Measurements from ENCODE around the gene VPS37B.

VPS37B gene

DNA sequence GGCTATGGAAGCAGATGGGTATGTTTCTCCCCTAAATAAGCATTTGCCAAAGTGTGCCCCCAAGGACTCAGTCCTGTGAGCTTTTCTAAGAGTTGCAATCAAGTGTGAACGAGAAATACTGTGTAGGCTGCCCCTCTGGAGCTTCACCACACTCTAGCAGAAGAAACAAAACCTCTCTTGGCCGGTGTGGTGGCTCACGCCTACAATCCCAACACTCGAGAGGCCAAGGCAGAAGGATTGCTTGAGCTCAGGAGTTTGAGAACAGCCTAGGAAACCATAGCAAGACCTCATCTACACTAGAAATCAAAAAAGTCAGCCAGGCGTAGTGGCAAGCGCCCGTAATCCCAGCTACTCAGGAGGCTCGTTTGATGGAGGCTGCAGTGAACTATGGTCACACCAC, 9.8 kb downstream of the VPS37B start:
- no peak for ATAC-seq
- no peak for TF ChIP-seq CSDC2 (CRISPR knock-in tag; IDR thresholded peaks at IDR 0.05)
- TF ChIP-seq ZNF565 (CRISPR knock-in tag; conservative IDR thresholded peaks at IDR 0.05; ENCODE audit: low read depth), result no peak
- TF ChIP-seq, protein P1, sequence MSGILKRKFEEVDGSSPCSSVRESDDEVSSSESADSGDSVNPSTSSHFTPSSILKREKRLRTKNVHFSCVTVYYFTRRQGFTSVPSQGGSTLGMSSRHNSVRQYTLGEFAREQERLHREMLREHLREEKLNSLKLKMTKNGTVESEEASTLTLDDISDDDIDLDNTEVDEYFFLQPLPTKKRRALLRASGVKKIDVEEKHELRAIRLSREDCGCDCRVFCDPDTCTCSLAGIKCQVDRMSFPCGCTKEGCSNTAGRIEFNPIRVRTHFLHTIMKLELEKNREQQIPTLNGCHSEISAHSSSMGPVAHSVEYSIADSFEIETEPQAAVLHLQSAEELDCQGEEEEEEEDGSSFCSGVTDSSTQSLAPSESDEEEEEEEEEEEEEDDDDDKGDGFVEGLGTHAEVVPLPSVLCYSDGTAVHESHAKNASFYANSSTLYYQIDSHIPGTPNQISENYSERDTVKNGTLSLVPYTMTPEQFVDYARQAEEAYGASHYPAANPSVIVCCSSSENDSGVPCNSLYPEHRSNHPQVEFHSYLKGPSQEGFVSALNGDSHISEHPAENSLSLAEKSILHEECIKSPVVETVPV (CRISPR knock-in tag; IDR thresholded peaks at IDR 0.05), result no peak
- no peak for TF ChIP-seq ZFP30 (CRISPR knock-in tag; IDR thresholded peaks at IDR 0.05)
- no peak for TF ChIP-seq GLIS3 (CRISPR knock-in tag; IDR thresholded peaks at IDR 0.05)
- TF ChIP-seq, protein P2, sequence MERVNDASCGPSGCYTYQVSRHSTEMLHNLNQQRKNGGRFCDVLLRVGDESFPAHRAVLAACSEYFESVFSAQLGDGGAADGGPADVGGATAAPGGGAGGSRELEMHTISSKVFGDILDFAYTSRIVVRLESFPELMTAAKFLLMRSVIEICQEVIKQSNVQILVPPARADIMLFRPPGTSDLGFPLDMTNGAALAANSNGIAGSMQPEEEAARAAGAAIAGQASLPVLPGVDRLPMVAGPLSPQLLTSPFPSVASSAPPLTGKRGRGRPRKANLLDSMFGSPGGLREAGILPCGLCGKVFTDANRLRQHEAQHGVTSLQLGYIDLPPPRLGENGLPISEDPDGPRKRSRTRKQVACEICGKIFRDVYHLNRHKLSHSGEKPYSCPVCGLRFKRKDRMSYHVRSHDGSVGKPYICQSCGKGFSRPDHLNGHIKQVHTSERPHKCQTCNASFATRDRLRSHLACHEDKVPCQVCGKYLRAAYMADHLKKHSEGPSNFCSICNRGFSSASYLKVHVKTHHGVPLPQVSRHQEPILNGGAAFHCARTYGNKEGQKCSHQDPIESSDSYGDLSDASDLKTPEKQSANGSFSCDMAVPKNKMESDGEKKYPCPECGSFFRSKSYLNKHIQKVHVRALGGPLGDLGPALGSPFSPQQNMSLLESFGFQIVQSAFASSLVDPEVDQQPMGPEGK (CRISPR knock-in tag; IDR thresholded peaks at IDR 0.05; ENCODE audit: borderline replicate concordance), result no peak
- TF ChIP-seq TCF4 (CRISPR knock-in tag; IDR thresholded peaks at IDR 0.05; ENCODE audit: borderline replicate concordance), result no peak
- TF ChIP-seq ARNTL (CRISPR knock-in tag; IDR thresholded peaks at IDR 0.05; ENCODE audit: borderline replicate concordance, low read depth), result no peak
- no peak for TF ChIP-seq RARB (CRISPR knock-in tag; IDR thresholded peaks at IDR 0.05)
- TF ChIP-seq BACH2 (CRISPR knock-in tag; IDR thresholded peaks at IDR 0.05; ENCODE audit: borderline replicate concordance), result no peak
- TF ChIP-seq ZFP3 (CRISPR knock-in tag; IDR thresholded peaks at IDR 0.05), result no peak

DNA sequence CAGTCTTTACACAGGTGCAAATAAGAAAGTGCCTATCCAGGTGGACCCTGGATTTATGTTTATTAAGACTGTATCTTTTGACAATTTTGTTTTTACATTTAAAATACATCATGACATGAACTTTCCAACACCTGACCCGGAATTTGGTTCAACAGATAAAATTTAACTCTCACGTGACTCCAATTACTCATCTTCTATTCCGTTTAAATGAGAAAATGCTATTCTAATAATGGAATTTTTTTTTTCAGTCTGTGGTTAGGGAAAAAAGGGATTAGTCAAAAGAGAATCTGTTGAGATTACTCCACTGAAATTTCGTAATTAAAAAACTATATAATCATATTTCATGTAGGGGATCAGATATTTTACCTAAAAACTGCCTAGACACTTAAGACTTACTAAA, 11.1 kb downstream of the VPS37B start:
- TF ChIP-seq BACH2 (CRISPR knock-in tag; IDR thresholded peaks at IDR 0.05; ENCODE audit: borderline replicate concordance), result no peak
- no peak for TF ChIP-seq CSDC2 (CRISPR knock-in tag; IDR thresholded peaks at IDR 0.05)
- no peak for TF ChIP-seq TCF4 (CRISPR knock-in tag; IDR thresholded peaks at IDR 0.05; ENCODE audit: borderline replicate concordance)
- no peak for TF ChIP-seq PPARA (CRISPR knock-in tag; IDR thresholded peaks at IDR 0.05; ENCODE audit: borderline replicate concordance)
- TF ChIP-seq, protein P1 (CRISPR knock-in tag; IDR thresholded peaks at IDR 0.05), result no peak
- TF ChIP-seq RARB (CRISPR knock-in tag; IDR thresholded peaks at IDR 0.05), result no peak
- TF ChIP-seq POU6F1 (CRISPR knock-in tag; IDR thresholded peaks at IDR 0.05; ENCODE audit: borderline replicate concordance, low read depth), result no peak
- TF ChIP-seq ISL1 (CRISPR knock-in tag; IDR thresholded peaks at IDR 0.05), result no peak
- no peak for TF ChIP-seq ARNTL (CRISPR knock-in tag; IDR thresholded peaks at IDR 0.05; ENCODE audit: borderline replicate concordance, low read depth)
- no peak for TF ChIP-seq TOX (CRISPR knock-in tag; IDR thresholded peaks at IDR 0.05; ENCODE audit: borderline replicate concordance)
- TF ChIP-seq ZFP30 (CRISPR knock-in tag; IDR thresholded peaks at IDR 0.05), result no peak
- no peak for ATAC-seq

GRCh38 chr12:122884091-122884826, 11.7 kb downstream of the VPS37B start:
- no peak for TF ChIP-seq POU6F1 (CRISPR knock-in tag; IDR thresholded peaks at IDR 0.05; ENCODE audit: borderline replicate concordance, low read depth)
- TF ChIP-seq SNAI2 (CRISPR knock-in tag; IDR thresholded peaks at IDR 0.05), result no peak
- no peak for TF ChIP-seq CSDC2 (CRISPR knock-in tag; IDR thresholded peaks at IDR 0.05)
- TF ChIP-seq TCF4 (CRISPR knock-in tag; IDR thresholded peaks at IDR 0.05; ENCODE audit: borderline replicate concordance), result no peak
- no peak for TF ChIP-seq ZNF565 (CRISPR knock-in tag; conservative IDR thresholded peaks at IDR 0.05; ENCODE audit: low read depth)
- no peak for TF ChIP-seq ZFP3 (CRISPR knock-in tag; IDR thresholded peaks at IDR 0.05)
- TF ChIP-seq ZNF70 (CRISPR knock-in tag; IDR thresholded peaks at IDR 0.05), result no peak
- TF ChIP-seq, protein P2 (CRISPR knock-in tag; IDR thresholded peaks at IDR 0.05; ENCODE audit: borderline replicate concordance), result no peak
- no peak for TF ChIP-seq ZFP30 (CRISPR knock-in tag; IDR thresholded peaks at IDR 0.05)
- no peak for TF ChIP-seq ARNTL (CRISPR knock-in tag; IDR thresholded peaks at IDR 0.05; ENCODE audit: borderline replicate concordance, low read depth)
- no peak for TF ChIP-seq BACH2 (CRISPR knock-in tag; IDR thresholded peaks at IDR 0.05; ENCODE audit: borderline replicate concordance)
- no peak for TF ChIP-seq PPARA (CRISPR knock-in tag; IDR thresholded peaks at IDR 0.05; ENCODE audit: borderline replicate concordance)
- no peak for TF ChIP-seq ZC3H10 (CRISPR knock-in tag; IDR thresholded peaks at IDR 0.05)
- no peak for ATAC-seq

Data from SK-N-SH treated with all-trans-retinoic acid at 6 μM for 48 hours (cell line).